NT2/D1 (cell line): Measurements from ENCODE around the gene U2AF1L4.

Experiments used
- SUZ12 ChIP-seq: IDR thresholded peaks from 2 replicates; pipeline ENCODE4 v1.6.1; 2011; ENCODE audit not compliant: insufficient read length, insufficient read depth; ENCODE audit errors: extremely low read depth
- ZNF274 ChIP-seq: IDR thresholded peaks from 2 replicates; pipeline ENCODE4 v1.6.1; 2011; ENCODE audit warnings: mild to moderate bottlenecking, low read depth, low read length

DNA sequence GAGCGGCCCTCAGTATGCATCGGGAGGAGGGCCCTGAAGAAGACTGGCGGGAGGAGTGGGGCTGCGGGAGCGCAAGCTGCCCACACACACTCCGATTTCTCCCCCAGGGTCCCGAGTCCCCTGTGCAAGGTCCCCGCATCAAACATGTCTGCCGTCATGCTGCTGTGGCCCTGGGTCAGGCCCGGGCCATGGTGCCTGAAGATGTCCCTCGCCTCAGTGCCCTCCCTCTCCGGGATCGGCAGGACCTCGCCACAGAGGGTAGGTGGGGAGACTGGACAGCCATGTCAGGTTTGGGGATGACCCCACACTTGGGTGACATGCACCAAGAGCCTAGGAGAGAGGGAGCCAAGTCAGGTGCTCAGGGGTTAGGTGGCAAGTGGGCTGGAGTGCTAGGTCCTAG, 22.8 kb downstream of the U2AF1L4 start:
- TF ChIP-seq ZNF274 (no peak), SUZ12 (no peak)
